GM18909 (cell line): ENCODE measurements around the gene GRPEL2.

Experiments used
- ATAC-seq: cut with Tn5 transposase; IDR thresholded peaks from one replicate; pipeline ENCODE4 v1.9.1; 2021; ENCODE audit warnings: mild to moderate bottlenecking; ENCODE audit not compliant: unreplicated experiment, poor library complexity

GRPEL2 gene

DNA sequence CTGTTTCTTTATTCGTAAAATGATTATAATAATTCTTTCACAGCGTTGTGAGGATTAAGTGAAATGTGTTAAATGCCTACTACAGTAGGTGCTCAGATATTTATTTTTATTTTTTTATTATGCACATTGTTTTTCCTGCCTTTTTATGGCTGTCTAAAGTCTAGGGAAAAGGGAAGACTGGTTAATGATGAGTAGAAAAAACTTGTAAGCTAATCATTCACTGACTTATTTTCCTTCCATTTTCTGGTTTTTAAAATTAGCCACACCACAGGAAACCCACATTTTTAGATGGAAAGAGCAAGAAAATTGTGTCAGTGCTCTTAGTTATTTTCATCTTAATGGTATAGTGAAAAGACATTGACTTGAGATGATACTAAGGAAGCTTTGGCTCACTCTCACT lies 8.6 kb downstream of the GRPEL2 start:
- ATAC-seq: no peak

- no peak for ATAC-seq
Observed at GRCh38 chr5:149355688-149356087, 10.4 kb downstream of the GRPEL2 start.

- ATAC-seq: no peak
Observed at GRCh38 chr5:149356391-149356790, 11.1 kb downstream of the GRPEL2 start.

DNA sequence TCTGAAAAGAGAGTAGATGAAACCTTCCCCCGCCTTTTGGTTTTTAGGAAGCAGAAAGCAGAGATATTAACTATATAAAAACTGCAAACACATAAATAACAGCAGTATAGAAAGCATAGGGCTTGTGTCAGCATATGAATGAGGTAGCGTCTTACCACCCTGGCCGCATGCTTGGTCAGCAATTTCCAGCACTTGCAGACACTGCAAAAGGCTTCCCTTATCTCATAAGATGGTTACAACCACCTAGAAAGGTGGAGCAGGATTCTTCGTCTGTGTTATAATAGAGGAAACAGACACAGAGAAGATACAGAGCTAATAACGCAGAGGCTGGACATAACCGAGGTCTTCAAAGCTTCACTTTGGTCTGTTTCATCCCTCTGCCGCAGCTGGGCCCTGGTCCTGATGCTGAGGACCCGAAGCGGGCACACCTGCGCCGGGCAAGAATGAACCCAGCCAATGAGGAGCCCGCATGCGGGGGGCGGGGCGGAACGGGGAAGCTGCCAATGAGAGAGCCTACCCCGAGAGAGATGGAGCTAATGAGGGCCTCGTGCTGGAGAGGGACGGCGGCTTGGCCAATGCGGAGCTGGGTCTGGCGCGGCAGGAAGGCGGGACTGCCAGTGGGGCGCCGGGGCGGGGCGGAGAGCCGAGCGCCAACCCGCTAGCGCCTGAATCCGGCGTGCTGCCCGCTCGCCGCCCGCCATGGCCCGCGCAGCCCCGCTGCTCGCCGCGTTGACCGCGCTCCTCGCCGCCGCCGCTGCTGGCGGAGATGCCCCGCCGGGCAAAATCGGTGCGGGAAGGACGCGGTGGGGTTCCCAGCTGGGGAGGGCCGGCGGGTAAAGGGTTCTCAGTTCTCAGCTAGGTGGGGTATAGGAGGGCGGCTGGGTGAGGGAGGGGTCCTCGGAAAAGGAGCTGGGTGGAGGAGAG lies 12.3 kb downstream of the GRPEL2 start, which contains the start of gene PCYOX1L:
Gene PCYOX1L (plus strand): TSS at position 677 of the 924 bp plus-strand sequence. CDS start 23 bp downstream, at position 700.
- peak; percentile 100 for ATAC-seq

- ATAC-seq: peak; percentile 12
Observed at GRCh38 chr5:149358294-149358651, 13.0 kb downstream of the GRPEL2 start.

GRCh38 chr5:149358868-149359495 lies 13.7 kb downstream of the GRPEL2 start:
- no peak for ATAC-seq

DNA sequence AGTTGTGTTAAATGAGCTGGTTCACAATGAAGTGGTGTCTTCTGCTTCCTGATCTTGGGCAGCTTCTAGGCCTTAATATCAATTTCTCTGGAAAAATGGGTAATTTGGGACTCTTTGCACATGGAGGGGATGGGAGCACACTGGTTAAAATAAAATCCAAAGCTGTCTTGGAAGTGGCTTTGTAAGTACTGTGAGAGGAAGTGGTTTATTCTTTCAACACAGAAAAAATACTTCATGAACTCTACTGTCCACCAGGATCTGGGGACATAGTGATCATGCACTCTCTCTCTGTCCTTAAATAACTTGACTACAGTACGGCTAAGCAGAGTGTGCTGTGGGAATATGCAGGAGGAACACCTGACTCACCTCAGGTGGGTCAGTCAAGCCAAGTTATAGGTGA lies 15.0 kb downstream of the GRPEL2 start:
- no peak for ATAC-seq

DNA sequence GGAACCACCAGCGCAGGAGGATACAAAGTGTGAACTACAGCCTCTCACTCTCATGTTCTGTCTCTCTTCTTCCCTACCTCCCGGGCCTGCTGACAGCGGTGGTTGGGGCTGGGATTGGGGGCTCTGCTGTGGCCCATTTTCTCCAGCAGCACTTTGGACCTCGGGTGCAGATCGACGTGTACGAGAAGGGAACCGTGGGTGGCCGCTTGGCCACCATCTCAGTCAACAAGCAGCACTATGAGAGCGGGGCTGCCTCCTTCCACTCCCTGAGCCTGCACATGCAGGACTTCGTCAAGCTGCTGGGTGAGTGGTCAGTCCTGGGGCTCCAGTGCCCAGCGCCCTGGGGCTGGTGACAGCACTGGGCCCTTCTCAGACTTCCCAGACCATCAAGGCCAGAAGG lies 17.2 kb downstream of the GRPEL2 start:
- ATAC-seq: no peak

DNA sequence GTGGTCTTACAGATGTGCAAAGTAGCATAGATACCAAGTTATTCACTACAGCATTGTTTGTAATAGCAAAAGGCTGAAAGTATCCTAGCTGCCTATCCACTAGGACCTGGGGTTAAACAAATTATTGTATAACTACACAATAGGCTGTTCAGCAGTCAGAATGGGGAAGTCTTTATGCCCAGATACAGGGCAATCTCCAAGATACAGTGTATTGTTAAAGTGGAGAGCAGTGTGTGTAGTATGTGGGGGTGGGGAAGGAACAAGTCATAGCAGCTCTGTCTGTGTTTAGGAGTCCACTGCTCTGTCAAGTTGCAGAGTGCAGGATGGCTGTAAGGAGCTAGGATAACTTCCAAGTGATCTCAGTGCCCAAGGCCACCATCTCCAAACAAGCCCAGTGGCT lies 18.1 kb downstream of the GRPEL2 start:
- ATAC-seq: no peak

GRCh38 chr5:149363936-149364335 lies 18.6 kb downstream of the GRPEL2 start:
- ATAC-seq: no peak

GRCh38 chr5:149364719-149365118 lies 19.4 kb downstream of the GRPEL2 start:
- no peak for ATAC-seq

GRCh38 chr5:149365418-149365817 lies 20.1 kb downstream of the GRPEL2 start:
- no peak for ATAC-seq

- ATAC-seq: no peak
Observed at GRCh38 chr5:149366169-149366729, 20.9 kb downstream of the GRPEL2 start.

- peak; percentile 75 for ATAC-seq
Observed at GRCh38 chr5:149367249-149367971, 22.1 kb downstream of the GRPEL2 start.

- ATAC-seq: no peak
Observed at GRCh38 chr5:149367972-149368645, 22.8 kb downstream of the GRPEL2 start.

- no peak for ATAC-seq
Observed at GRCh38 chr5:149370878-149371277, 25.6 kb downstream of the GRPEL2 start.

- peak; percentile 84 for ATAC-seq
Observed at GRCh38 chr5:149371296-149371962, 26.1 kb downstream of the GRPEL2 start.

GRCh38 chr5:149372076-149372795 lies 26.9 kb downstream of the GRPEL2 start:
- no peak for ATAC-seq

- no peak for ATAC-seq
Observed at GRCh38 chr5:149372932-149373331, 27.6 kb downstream of the GRPEL2 start.
